ENCODE measurements around the gene PPP2R5D. TPM values are rescaled to one million over a fixed set of nuclear protein-coding genes. Genes with fewer than 3 reads are reported as not detected.

The PPP2R5D gene
- total and polyA plus RNA-seq, 9 of the 15 experiments (the other 6 are each of a cell fraction or from before 2014, with no cell fraction given) = 1.3 to 96.1 (median 38.4) TPM

DNA sequence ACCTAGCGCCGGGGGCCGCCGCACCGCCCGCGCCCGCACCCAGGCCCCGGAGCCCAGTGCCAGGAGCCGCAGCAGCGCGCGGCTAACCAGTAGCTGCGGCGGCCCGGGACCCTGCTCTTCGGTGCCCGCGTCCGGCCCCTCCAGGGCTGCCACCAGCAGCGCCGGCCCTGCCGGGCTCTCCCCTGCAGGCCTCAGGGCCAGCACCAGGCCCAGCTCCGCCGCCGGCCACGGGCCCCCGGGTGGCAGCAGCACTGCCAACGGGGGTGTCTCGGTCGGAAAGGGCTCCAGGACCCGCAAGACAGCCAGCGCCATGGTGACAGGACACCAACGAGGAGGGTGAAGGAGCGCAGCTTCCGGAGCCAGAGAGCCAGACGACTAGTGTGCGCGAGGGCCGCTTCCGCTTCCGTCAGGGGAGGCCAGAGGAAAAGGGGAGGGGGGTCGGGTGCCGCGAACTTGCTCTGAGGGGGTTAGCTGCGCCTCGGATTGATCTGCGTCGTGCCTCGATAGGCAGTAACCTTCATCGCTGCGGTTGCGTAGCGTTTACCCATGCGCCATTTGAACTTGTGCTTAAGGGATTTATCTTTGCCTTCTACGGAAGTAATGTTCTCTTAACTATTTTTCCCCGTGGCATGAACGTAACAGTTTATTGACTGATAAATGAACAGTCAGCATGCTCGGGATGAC lies 5.4 kb upstream of the PPP2R5D start, which contains the start of gene PEX6 (continued):
- TF ChIP-seq NCOA1 (IDR thresholded peaks at IDR 0.05; ENCODE audit: low read depth) = peak; percentile 55; the same call in 1 of the 2 replicates
- TF ChIP-seq FOXM1 (IDR thresholded peaks at IDR 0.05; ENCODE audit: low read depth) = peak; percentile 45; the same call in 1 of the 2 replicates
- TF ChIP-seq FOXM1 (CRISPR knock-in tag; IDR thresholded peaks at IDR 0.05; ENCODE audit: low read depth) = peak; percentile 51; the same call in 1 of the 2 replicates
- TF ChIP-seq ELF4 (CRISPR knock-in tag; IDR thresholded peaks at IDR 0.05) = peak; percentile 2; the same call in 1 of the 2 replicates
- TF ChIP-seq ZFP36 (IDR thresholded peaks at IDR 0.05; ENCODE audit: low read depth, low read length, partially characterized antibody) = peak; percentile 26
- peak in 1 of 2 experiments; percentile 30; a peak in 1 of 4 replicates for TF ChIP-seq SRF (CRISPR knock-in tag; IDR thresholded peaks at IDR 0.05)
- TF ChIP-seq HDGF (IDR thresholded peaks at IDR 0.05) = peak; percentile 81; the same call in 1 of the 2 replicates
- peak; percentile 87 for TF ChIP-seq RBBP5 (IDR thresholded peaks at IDR 0.05; ENCODE audit: borderline replicate concordance, insufficient read depth, low read length, poor library complexity, severe bottlenecking)
- TF ChIP-seq KLF6 (CRISPR knock-in tag; IDR thresholded peaks at IDR 0.05; ENCODE audit: borderline replicate concordance) = peak; percentile 39; the same call in 1 of the 2 replicates
- TF ChIP-seq MAZ (CRISPR knock-in tag; conservative IDR thresholded peaks at IDR 0.05 in 1 of 2, IDR thresholded peaks at IDR 0.05 in 1 of 2) = peak; percentile 29 to 55; a peak in 2 of 4 replicates
- peak; percentile 71 to 85; a peak in 3 of 4 replicates for TF ChIP-seq ETV6 (IDR thresholded peaks at IDR 0.05; ENCODE audit: borderline replicate concordance in 1 of 2, low read depth in 2 of 2, low read length in 1 of 2)
- no peak; the same call in 1 of the 2 replicates for TF ChIP-seq ETV6 (CRISPR knock-in tag; IDR thresholded peaks at IDR 0.05; ENCODE audit: borderline replicate concordance)
- peak; percentile 74 for TF ChIP-seq U2AF1 (optimal IDR thresholded peaks at IDR 0.05; ENCODE audit: low read depth, low read length)
- TF ChIP-seq HNRNPLL (IDR thresholded peaks at IDR 0.05; ENCODE audit: low read depth, low read length, poor library complexity, severe bottlenecking) = peak; percentile 94
- peak; percentile 74 for TF ChIP-seq SMARCE1 (IDR thresholded peaks at IDR 0.05)
- TF ChIP-seq, protein P1, sequence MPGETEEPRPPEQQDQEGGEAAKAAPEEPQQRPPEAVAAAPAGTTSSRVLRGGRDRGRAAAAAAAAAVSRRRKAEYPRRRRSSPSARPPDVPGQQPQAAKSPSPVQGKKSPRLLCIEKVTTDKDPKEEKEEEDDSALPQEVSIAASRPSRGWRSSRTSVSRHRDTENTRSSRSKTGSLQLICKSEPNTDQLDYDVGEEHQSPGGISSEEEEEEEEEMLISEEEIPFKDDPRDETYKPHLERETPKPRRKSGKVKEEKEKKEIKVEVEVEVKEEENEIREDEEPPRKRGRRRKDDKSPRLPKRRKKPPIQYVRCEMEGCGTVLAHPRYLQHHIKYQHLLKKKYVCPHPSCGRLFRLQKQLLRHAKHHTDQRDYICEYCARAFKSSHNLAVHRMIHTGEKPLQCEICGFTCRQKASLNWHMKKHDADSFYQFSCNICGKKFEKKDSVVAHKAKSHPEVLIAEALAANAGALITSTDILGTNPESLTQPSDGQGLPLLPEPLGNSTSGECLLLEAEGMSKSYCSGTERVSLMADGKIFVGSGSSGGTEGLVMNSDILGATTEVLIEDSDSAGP (CRISPR knock-in tag; IDR thresholded peaks at IDR 0.05) = 0 out of 2 replicates have a peak, but pooled peaks have one; percentile 43
- peak; percentile 61 for TF ChIP-seq RNF2 (IDR thresholded peaks at IDR 0.05)
- TF ChIP-seq, protein P2, sequence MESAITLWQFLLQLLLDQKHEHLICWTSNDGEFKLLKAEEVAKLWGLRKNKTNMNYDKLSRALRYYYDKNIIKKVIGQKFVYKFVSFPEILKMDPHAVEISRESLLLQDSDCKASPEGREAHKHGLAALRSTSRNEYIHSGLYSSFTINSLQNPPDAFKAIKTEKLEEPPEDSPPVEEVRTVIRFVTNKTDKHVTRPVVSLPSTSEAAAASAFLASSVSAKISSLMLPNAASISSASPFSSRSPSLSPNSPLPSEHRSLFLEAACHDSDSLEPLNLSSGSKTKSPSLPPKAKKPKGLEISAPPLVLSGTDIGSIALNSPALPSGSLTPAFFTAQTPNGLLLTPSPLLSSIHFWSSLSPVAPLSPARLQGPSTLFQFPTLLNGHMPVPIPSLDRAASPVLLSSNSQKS (CRISPR knock-in tag; IDR thresholded peaks at IDR 0.05) = no peak
- peak; percentile 94 for TF ChIP-seq ZFX (CRISPR knock-in tag; IDR thresholded peaks at IDR 0.05)
- peak; percentile 19; the same call in 1 of the 2 replicates for TF ChIP-seq MAFK (IDR thresholded peaks at IDR 0.05; ENCODE audit: low read length)
- TF ChIP-seq RFX5 (IDR thresholded peaks at IDR 0.05; ENCODE audit: low read depth, low read length) = 0 out of 2 replicates have a peak, but pooled peaks have one; percentile 58
- peak; percentile 90 for TF ChIP-seq NBN (IDR thresholded peaks at IDR 0.05; ENCODE audit: low read depth)
- TF ChIP-seq GTF2E2 (tag; IDR thresholded peaks at IDR 0.05) = peak; percentile 63; the same call in 1 of the 2 replicates
- TF ChIP-seq NKRF (IDR thresholded peaks at IDR 0.05; ENCODE audit: borderline replicate concordance) = peak; percentile 72; the same call in 1 of the 2 replicates

Measured in K562 (cell line).